GOT3 (cell line): ENCODE measurements around the gene GNG7.
"Not testable (repeated sequence)": the region's sequence is repeated elsewhere in the genome, so short reads cannot be mapped to it uniquely, and the experiment has no call there.

ENCODE experiments used
- DNase-seq: peaks from one replicate; lab custom pipeline; 2025; ENCODE audit warnings: mixed read lengths; lab: John Stamatoyannopoulos, UW

GNG7 gene

GRCh38 chr19:2483484-2484151 is 218.9 kb downstream of the GNG7 start:
- no peak for DNase-seq

- no peak for DNase-seq
Measured at GRCh38 chr19:2483084-2483483, 219.4 kb downstream of the GNG7 start.

GRCh38 chr19:2482354-2483038 is 220.0 kb downstream of the GNG7 start:
- DNase-seq, result no peak

- DNase-seq, result no peak
Measured at GRCh38 chr19:2481466-2481865, 221.0 kb downstream of the GNG7 start.

GRCh38 chr19:2479556-2480194 is 222.8 kb downstream of the GNG7 start:
- DNase-seq, result no peak

- DNase-seq, result peak; percentile 29
Measured at GRCh38 chr19:2478756-2479555, 223.5 kb downstream of the GNG7 start.

- no peak for DNase-seq
Measured at GRCh38 chr19:2478278-2478755, 224.2 kb downstream of the GNG7 start.

GRCh38 chr19:2477732-2478191 is 224.7 kb downstream of the GNG7 start:
- no peak for DNase-seq

- no peak for DNase-seq
Measured at GRCh38 chr19:2477141-2477710, 225.3 kb downstream of the GNG7 start.

GRCh38 chr19:2476451-2477140 is 225.9 kb downstream of the GNG7 start:
- DNase-seq, result no peak

GRCh38 chr19:2475702-2476450 is 226.6 kb downstream of the GNG7 start, which contains the start of gene GADD45B:
Gene GADD45B (plus strand): TSS chr19:2476127. CDS start chr19:2476359, 232 bp downstream.
- DNase-seq, result peak; percentile 96

- DNase-seq, result no peak
Measured at GRCh38 chr19:2475018-2475701, 227.3 kb downstream of the GNG7 start.

- peak; percentile 84 for DNase-seq
Measured at GRCh38 chr19:2474232-2475017, 228.1 kb downstream of the GNG7 start.

- DNase-seq, result not testable (repeated sequence)
Measured at GRCh38 chr19:2469915-2470200, 232.6 kb downstream of the GNG7 start.

- DNase-seq, result peak; percentile 45
Measured at GRCh38 chr19:2469102-2469914, 233.2 kb downstream of the GNG7 start.

GRCh38 chr19:2468596-2468995 is 233.9 kb downstream of the GNG7 start:
- DNase-seq, result no peak

- DNase-seq, result no peak
Measured at GRCh38 chr19:2464389-2464788, 238.1 kb downstream of the GNG7 start.

GRCh38 chr19:2463694-2464093 is 238.8 kb downstream of the GNG7 start:
- DNase-seq, result not testable (repeated sequence)
